ENCODE measurements around the gene TFEB. TPM values are rescaled to one million over a fixed set of nuclear protein-coding genes. Genes with fewer than 3 reads are reported as not detected.

Gene TFEB
- total RNA-seq, 1 donor = 3.0 TPM

DNA sequence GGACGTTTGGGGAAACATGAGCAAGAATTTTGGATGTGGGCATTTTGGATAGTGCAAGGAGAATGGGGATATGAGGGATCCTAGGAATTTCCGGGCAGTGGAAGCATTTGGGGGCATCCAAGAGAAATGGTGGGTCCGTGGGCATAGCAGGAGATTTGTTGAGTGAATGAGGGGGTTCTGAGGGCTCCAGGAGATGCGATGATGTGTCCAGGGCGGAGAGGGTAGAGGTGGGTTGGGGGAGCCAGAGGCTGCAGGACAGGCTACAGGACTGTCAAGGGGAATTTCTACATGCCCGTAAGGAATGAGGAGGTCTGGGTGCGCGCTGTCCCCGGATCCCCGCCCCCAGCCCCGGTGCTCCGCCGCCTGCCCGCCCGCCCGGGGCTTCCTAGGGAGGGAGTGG lies 43.9 kb upstream of the TFEB start:
- no peak for DNase-seq (ENCODE audit: low read depth)
- TF ChIP-seq, protein P1, sequence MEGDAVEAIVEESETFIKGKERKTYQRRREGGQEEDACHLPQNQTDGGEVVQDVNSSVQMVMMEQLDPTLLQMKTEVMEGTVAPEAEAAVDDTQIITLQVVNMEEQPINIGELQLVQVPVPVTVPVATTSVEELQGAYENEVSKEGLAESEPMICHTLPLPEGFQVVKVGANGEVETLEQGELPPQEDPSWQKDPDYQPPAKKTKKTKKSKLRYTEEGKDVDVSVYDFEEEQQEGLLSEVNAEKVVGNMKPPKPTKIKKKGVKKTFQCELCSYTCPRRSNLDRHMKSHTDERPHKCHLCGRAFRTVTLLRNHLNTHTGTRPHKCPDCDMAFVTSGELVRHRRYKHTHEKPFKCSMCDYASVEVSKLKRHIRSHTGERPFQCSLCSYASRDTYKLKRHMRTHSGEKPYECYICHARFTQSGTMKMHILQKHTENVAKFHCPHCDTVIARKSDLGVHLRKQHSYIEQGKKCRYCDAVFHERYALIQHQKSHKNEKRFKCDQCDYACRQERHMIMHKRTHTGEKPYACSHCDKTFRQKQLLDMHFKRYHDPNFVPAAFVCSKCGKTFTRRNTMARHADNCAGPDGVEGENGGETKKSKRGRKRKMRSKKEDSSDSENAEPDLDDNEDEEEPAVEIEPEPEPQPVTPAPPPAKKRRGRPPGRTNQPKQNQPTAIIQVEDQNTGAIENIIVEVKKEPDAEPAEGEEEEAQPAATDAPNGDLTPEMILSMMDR (IDR thresholded peaks at IDR 0.05; ENCODE audit: insufficient read depth, low read depth, low read length) = no peak
- peak overlapping the region; percentile 78 for H3K4me3 ChIP-seq (ENCODE audit: low read depth, low read length)

DNA sequence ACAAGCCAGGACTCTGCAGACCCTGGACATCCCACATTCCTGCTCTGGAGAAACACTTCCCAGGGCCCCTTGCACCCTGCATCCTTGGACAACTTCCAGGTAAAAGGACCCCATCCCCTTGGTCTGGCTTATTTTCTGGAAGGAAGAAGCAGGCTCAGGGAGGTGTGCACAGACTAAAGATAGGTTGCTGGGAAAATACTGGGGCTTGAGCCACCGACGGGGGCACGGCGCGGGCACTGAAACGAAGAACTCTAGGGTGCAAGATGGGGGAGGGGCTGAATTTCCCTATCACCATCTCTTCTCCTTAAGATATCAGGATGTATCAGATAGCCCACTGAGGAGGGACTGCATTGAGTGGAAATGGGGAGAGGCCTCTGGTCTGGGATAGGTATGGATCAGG lies 43.5 kb upstream of the TFEB start:
- peak overlapping the region; percentile 78 for H3K4me3 ChIP-seq (ENCODE audit: low read depth, low read length)
- no peak for DNase-seq (ENCODE audit: low read depth)
- TF ChIP-seq, protein P1 (IDR thresholded peaks at IDR 0.05; ENCODE audit: insufficient read depth, low read depth, low read length) = no peak

DNA sequence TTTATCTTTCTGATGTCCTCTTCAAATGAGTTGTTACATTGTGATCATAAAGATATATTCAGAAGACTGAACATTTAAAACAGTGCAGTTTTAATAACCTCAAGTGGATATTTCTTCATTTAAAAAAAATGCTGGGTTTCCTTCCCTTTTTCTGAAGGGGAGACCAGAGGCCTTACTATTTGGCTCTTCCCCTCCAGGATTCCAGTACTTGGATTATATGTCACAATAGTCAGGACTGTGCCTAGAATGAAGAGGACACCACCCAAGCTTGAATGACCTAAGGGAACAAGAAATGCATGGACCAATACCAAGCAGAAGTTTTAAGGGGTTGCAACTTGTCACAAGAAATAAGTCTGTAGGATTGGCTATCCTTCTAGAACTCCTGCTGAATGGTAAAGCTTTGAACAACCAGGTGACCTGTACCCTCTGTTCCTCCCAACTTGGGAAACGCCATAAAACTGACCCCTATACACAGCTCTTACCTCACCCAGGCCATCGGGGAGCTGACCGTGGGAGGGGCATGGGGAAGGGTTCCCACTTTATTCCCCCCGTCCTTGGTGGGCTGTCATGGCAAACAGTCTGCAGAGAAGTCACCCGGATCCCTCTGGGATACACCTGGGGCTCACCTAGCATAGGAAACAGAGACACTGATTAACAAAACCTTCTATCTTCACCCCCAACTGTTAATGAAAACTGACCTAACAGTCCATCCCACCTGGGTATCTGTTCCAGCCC lies 42.3 kb upstream of the TFEB start:
- TF ChIP-seq, protein P1 (IDR thresholded peaks at IDR 0.05; ENCODE audit: insufficient read depth, low read depth, low read length) = no peak
- H3K4me3 ChIP-seq (ENCODE audit: low read depth, low read length) = no peak overlapping the region
- no peak for DNase-seq (ENCODE audit: low read depth)

DNA sequence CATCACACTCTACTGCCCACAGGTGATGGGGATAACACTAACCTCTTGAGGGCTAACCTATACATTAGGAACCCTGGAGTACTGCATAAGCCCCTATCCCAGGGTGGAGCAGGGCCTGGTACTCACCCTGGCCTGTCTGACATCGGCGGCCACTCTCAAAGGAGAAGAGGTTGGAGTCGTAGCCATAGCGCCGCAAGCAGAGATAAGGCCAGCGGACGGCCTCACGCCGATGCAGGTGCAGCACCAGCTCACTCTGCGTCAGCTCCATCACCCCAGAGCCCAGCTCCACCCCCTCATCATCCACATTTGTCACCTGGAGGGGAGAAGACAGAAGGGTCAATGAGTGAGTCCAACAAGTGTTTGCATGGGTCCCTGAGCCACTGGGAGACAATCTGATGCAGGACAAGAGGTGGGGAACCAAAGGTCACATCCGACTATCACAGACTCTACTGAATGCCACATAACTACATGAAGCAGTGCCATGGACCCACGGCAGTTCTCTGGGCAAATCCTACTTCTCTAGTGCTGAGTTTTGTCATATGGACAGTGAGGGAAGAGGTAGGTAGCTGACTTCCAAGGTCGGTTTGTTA lies 40.0 kb upstream of the TFEB start:
- TF ChIP-seq, protein P1 (IDR thresholded peaks at IDR 0.05; ENCODE audit: insufficient read depth, low read depth, low read length) = no peak
- no peak overlapping the region for H3K4me3 ChIP-seq (ENCODE audit: low read depth, low read length)
- no peak for DNase-seq (ENCODE audit: low read depth)

DNA sequence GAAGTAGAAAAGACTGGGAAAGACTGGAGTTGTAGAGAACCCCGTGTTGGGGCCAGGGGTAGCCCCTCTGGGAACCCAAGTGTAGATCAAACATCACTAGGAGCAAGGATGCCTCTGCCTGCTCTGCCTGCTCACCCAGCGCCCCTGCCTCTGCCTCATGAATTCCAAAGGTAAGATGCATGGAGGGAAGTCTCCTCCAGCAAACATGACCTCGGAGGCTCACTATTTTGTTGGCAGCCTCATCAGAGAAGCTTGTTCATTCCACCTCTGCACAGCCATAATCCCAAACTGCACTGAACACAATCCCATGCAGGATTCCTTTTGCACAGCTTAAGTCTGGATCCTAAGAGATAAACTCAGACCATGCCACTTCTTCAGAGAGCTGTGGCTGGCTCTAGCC lies 39.4 kb upstream of the TFEB start:
- no peak overlapping the region for H3K4me3 ChIP-seq (ENCODE audit: low read depth, low read length)
- no peak for DNase-seq (ENCODE audit: low read depth)
- TF ChIP-seq, protein P1 (IDR thresholded peaks at IDR 0.05; ENCODE audit: insufficient read depth, low read depth, low read length) = no peak

DNA sequence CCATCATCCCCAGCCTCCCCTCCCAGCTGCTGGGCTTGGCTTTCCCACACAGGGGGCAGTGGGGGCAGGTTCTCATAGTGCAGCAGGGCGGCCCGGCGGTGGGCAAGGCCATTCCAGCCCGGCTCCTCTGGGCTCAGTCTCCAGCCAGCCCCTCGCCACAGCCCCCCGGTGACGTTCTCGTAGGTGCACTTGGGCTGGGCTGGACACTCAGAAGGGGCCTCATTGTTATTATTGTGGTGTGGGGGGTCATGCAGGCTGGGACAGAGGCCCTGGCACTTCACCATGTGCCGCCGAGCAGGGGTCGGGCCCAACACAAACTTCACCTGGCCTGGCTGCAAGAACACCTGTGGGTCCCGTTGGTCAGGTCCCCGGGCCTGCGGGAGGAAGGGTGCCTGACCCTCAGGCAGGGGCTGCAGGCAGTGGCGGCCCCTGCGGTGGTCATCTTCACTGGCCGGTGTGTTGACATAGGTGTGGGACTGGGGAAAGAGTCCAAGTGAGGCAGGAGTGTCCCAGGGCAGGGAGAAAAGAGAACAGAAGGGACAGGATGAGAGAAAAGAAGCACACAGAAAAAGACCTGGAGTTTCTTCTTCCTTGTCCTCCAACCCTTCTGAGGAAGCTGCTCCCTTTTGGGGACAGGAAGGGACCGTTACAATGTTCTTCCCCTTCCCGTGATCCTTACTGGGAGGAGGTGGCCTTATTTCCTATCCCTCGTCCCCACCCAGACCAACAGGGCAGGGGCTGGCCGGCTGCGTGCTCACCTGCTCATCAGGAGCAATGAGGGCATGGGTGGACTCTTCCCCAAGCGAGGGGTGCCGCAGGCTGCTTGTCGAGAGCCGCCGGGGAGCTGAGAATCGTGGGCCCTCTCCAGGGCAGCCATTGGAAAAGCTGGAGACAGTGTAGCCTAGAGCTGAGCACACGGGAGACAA lies 35.9 kb upstream of the TFEB start:
- no peak for DNase-seq (ENCODE audit: low read depth)
- TF ChIP-seq, protein P1 (IDR thresholded peaks at IDR 0.05; ENCODE audit: insufficient read depth, low read depth, low read length) = no peak
- no peak overlapping the region for H3K4me3 ChIP-seq (ENCODE audit: low read depth, low read length)

Data from fibroblast of villous mesenchyme (primary cell).